ENCODE results near the gene ESRP2.

DNA sequence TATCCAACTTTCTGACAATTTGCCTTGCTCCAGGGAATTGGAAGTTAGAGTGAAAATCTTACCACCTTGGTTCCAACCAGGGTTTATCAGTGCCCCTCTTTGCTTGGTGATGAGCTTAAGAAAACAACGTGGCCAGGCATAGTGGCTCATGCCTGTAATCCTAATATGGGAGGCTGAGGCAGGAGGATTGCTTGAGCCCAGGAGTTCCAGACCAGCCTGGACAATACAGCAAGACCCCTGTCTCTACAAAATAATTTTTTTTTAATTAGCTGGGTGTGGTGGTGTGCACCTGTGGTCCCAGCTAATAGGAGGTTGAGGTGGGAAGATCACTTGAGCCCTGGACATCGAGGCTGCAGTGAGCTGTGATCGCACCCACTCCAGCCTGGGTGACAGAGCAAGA, 49.8 kb upstream of the ESRP2 start:
- TF ChIP-seq, protein P1, sequence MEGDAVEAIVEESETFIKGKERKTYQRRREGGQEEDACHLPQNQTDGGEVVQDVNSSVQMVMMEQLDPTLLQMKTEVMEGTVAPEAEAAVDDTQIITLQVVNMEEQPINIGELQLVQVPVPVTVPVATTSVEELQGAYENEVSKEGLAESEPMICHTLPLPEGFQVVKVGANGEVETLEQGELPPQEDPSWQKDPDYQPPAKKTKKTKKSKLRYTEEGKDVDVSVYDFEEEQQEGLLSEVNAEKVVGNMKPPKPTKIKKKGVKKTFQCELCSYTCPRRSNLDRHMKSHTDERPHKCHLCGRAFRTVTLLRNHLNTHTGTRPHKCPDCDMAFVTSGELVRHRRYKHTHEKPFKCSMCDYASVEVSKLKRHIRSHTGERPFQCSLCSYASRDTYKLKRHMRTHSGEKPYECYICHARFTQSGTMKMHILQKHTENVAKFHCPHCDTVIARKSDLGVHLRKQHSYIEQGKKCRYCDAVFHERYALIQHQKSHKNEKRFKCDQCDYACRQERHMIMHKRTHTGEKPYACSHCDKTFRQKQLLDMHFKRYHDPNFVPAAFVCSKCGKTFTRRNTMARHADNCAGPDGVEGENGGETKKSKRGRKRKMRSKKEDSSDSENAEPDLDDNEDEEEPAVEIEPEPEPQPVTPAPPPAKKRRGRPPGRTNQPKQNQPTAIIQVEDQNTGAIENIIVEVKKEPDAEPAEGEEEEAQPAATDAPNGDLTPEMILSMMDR (IDR thresholded peaks at IDR 0.05): no peak
- no peak for TF ChIP-seq POLR2A (IDR thresholded peaks at IDR 0.05)
- TF ChIP-seq POLR2AphosphoS5 (IDR thresholded peaks at IDR 0.05): no peak
- no peak for TF ChIP-seq EP300 (IDR thresholded peaks at IDR 0.05)
